K562 (cell line): ENCODE results near the gene SPOCD1. TPM values are rescaled to one million over a fixed set of nuclear protein-coding genes. Genes with fewer than 3 reads are reported as not detected.

Source experiments
- ATAC-seq: fragments of 200-7000 bp; cut with Tn5 transposase; 3 replicates; pipeline ENCODE4 v1.9.1; 2020; ENCODE audit warnings: moderate library complexity
- BruUV-seq: library from RNA; stranded (reverse); fragments of 400-500 nt; replicated peaks from 2 replicates; lab custom pipeline; 2021; lab: Mats Ljungman, UMichigan
- CTCF ChIA-PET: fragments of 300-600 bp; formaldehyde crosslinking; extraction: SDS; loops from one replicate; lab custom pipeline; 2021; ENCODE audit warnings: low intra/inter-chr PET ratio; lab: Yijun Ruan, JAX
- POLR2A ChIA-PET: fragments of 300-600, 350-650 bp; sonication (Branson Sonifier 250); formaldehyde crosslinking; extraction: SDS; loops from one replicate; lab custom pipeline; 2021; ENCODE audit warnings: antibody characterized with exemption, inconsistent platforms; lab: Yijun Ruan, JAX
- DNase-seq, 4 experiments: peaks; one replicate each; pipeline versions ENCODE4 v3.0.0 to v3.0.0-alpha.2; 2011 to 2018; ENCODE audit warnings: low spot score in 3 of 4, mixed read lengths in 3 of 4; ENCODE audit errors: extremely low read depth in 1 of 4
- FAIRE-seq: peaks from 2 replicates; lab custom pipeline; 2011; peaks lifted over from hg19 to GRCh38; lab: Jason Lieb, UNC
- H2AFZ ChIP-seq: 2 replicates; pipeline ENCODE4 v1.6.0; 2011; ENCODE audit warnings: low read depth, low read length, control low read depth, inconsistent platforms
- H3K27ac ChIP-seq: fragments of 200-600 bp; 3 replicates; pipeline ENCODE4 v1.8.0; 2011; ENCODE audit warnings: low read depth, mild to moderate bottlenecking, control low read depth, inconsistent platforms, low read length, moderate library complexity, mixed read lengths; ENCODE audit errors: extremely low read depth
- H3K27me3 ChIP-seq, 2 experiments: fragments of 300-600 bp in 1 of 2; 2 replicates in 1 of 2; 3 replicates in 1 of 2; pipeline versions ENCODE4 v1.6.0 to v1.8.0; 2011; ENCODE audit warnings: inconsistent platforms in 2 of 2, low read length in 2 of 2, mild to moderate bottlenecking in 1 of 2, mixed read lengths in 1 of 2, moderate library complexity in 1 of 2; ENCODE audit not compliant: control insufficient read depth in 2 of 2, insufficient read depth in 2 of 2
- H3K36me3 ChIP-seq: fragments of 300-600 bp; 3 replicates; pipeline ENCODE4 v1.8.0; 2011; ENCODE audit warnings: mild to moderate bottlenecking, low read length, inconsistent platforms; ENCODE audit not compliant: control insufficient read depth, insufficient read depth
- H3K4me1 ChIP-seq, 2 experiments: fragments of 200-600 bp in 1 of 2; replicated peaks in 1 of 2; 2 replicates in 1 of 2; 3 replicates in 1 of 2; pipeline versions ENCODE4 v1.5.1 to v1.8.0; 2011; ENCODE audit warnings: inconsistent platforms in 2 of 2, low read length in 2 of 2, mild to moderate bottlenecking in 1 of 2, mixed read lengths in 1 of 2, moderate library complexity in 1 of 2; ENCODE audit not compliant: control insufficient read depth in 2 of 2, insufficient read depth in 2 of 2
- H3K4me2 ChIP-seq: 2 replicates; pipeline ENCODE4 v1.6.1; 2011; ENCODE audit warnings: low read length, control low read depth, inconsistent platforms, mixed read lengths; ENCODE audit not compliant: insufficient read depth
- H3K4me3 ChIP-seq: fragments of 200-600 bp; sonication (generic), shearing (Covaris generic); 2 replicates; pipeline ENCODE4 v1.5.1; 2016; ENCODE audit warnings: control low read depth, inconsistent platforms
- H3K79me2 ChIP-seq: fragments of 200-600 bp; 3 replicates; pipeline ENCODE4 v1.8.0; 2011; ENCODE audit warnings: low read length, inconsistent platforms; ENCODE audit not compliant: control insufficient read depth, insufficient read depth
- H3K9ac ChIP-seq, 2 experiments: 2 replicates each; pipeline versions ENCODE4 v1.6.0 to v1.6.1; 2011; ENCODE audit warnings: low read depth in 2 of 2, low read length in 2 of 2, control low read depth in 1 of 2, inconsistent platforms in 1 of 2, mild to moderate bottlenecking in 1 of 2, mixed read lengths in 1 of 2; ENCODE audit not compliant: insufficient read depth in 1 of 2
- H3K9me1 ChIP-seq: one replicate; pipeline ENCODE4 v1.6.0; 2011; ENCODE audit warnings: inconsistent platforms, mild to moderate bottlenecking, low read length, moderate library complexity; ENCODE audit not compliant: control insufficient read depth, insufficient read depth
- H3K9me3 ChIP-seq: replicated peaks from 2 replicates; pipeline ENCODE4 v1.5.1; 2011; ENCODE audit warnings: low read depth, low read length, inconsistent platforms; ENCODE audit not compliant: control insufficient read depth, insufficient read depth
- H4K20me1 ChIP-seq: replicated peaks from 2 replicates; pipeline ENCODE4 v1.6.1; 2011; ENCODE audit warnings: low read length, inconsistent platforms, mixed read lengths; ENCODE audit not compliant: control insufficient read depth, insufficient read depth
- BRD9 ChIP-seq: fragments of 450-650 bp; IDR thresholded peaks from 2 replicates; pipeline ENCODE4 v1.6.1; 2018; ENCODE audit warnings: low read depth; ENCODE audit not compliant: partially characterized antibody
- C11orf30 ChIP-seq: fragments of 450-650 bp; IDR thresholded peaks from 2 replicates; pipeline ENCODE4 v1.6.1; 2016; ENCODE audit warnings: low read depth, mild to moderate bottlenecking
- CREM ChIP-seq: IDR thresholded peaks from 2 replicates; pipeline ENCODE4 v1.6.1; 2014; ENCODE audit warnings: antibody characterized with exemption, low read depth
- ETV1 ChIP-seq: fragments of 450-650 bp; conservative IDR thresholded peaks from 2 replicates; pipeline ENCODE4 v1.6.1; 2016; ENCODE audit warnings: missing genetic modification characterization, control low read depth, low read depth, missing compliant biosample characterization
- GMEB1 ChIP-seq: fragments of 250-450 bp; sonication (Bioruptor Pico); IDR thresholded peaks from 2 replicates; pipeline ENCODE4 v1.4.0; 2020; ENCODE audit warnings: mild to moderate bottlenecking
- KLF16 ChIP-seq: IDR thresholded peaks from 2 replicates; pipeline ENCODE4 v1.6.1; 2016; ENCODE audit warnings: antibody characterized with exemption
- NCOA1 ChIP-seq: fragments of 450-650 bp; IDR thresholded peaks from 2 replicates; pipeline ENCODE4 v1.6.1; 2016; ENCODE audit warnings: low read depth
- NFIC ChIP-seq: fragments of 450-650 bp; IDR thresholded peaks from 2 replicates; pipeline ENCODE4 v1.6.1; 2017; ENCODE audit warnings: mild to moderate bottlenecking, inconsistent platforms
- NR1H2 ChIP-seq: sonication (generic); formaldehyde crosslinking; IDR thresholded peaks from 2 replicates; pipeline ENCODE4 v1.4.0; 2020; ENCODE audit warnings: mild to moderate bottlenecking, missing genetic modification reagents
- POLR3G ChIP-seq: IDR thresholded peaks from 2 replicates; pipeline ENCODE4 v1.6.1; 2011; ENCODE audit not compliant: insufficient read length, insufficient replicate concordance; ENCODE audit errors: extremely low read depth
- ZBTB7A ChIP-seq: IDR thresholded peaks from 2 replicates; pipeline ENCODE4 v1.6.1; 2011; ENCODE audit warnings: low read depth, mild to moderate bottlenecking, low read length, moderate library complexity, borderline replicate concordance; ENCODE audit not compliant: control insufficient read depth
- ZFX ChIP-seq: sonication (generic); formaldehyde crosslinking; IDR thresholded peaks from 2 replicates; pipeline ENCODE4 v1.8.0; 2022; ENCODE audit warnings: mild to moderate bottlenecking, missing genetic modification reagents, moderate library complexity
- ZNF316 ChIP-seq: fragments of 450-650 bp; IDR thresholded peaks from 2 replicates; pipeline ENCODE4 v1.6.1; 2016
- ZNF407 ChIP-seq: fragments of 450-650 bp; IDR thresholded peaks from 2 replicates; pipeline ENCODE4 v1.6.1; 2016; ENCODE audit warnings: low read depth
- WGBS: fragments of 100-300 bp; shearing (Covaris generic); methylation state at CpG from one replicate; pipeline ENCODE4 v1.1.6; 2016; ENCODE audit warnings: low coverage, mixed read lengths; ENCODE audit not compliant: insufficient coverage; ENCODE audit errors: missing lambda C conversion rate; 5-methylcytosine and 5-hydroxymethylcytosine counted together
- in situ Hi-C: fragments of 300-500 bp; cut with MboI; formaldehyde crosslinking; loops from 4 replicates; pipeline ENCODE4 v1.15.0; 2018; ENCODE audit warnings: inconsistent platforms, mixed read lengths
- intact Hi-C: fragments of 100-400 bp; cut with micrococcal nuclease; formaldehyde crosslinking; loops from 2 replicates; pipeline ENCODE4 v1.14.2; 2022
- polyA plus RNA-seq, 8 experiments: library from polyadenylated mRNA; depleted of rRNA in 4 of 8; stranded (reverse) in 5 of 8; unstranded in 3 of 8; fragments of >200 nt; fragmentation: Nextera tagmentation in 2 of 8; fragmentation: Illumina TruSeq in 1 of 8; extraction: Ambion mirVana in 2 of 8; extraction: Trizol in 1 of 8; gene quantifications; 2 replicates each; pipeline versions ENCODE4 v1.2.1 to v1.2.3, GENCODE V29; 2011 to 2014; ENCODE audit warnings: inconsistent platforms in 1 of 8, missing spikeins in 1 of 8
- total RNA-seq, 7 experiments: library from RNA; depleted of rRNA in 6 of 7; stranded (reverse); fragments of >200 nt in 6 of 7; fragmentation: Illumina TruSeq in 2 of 7; extraction: Trizol in 2 of 7; gene quantifications; 2 replicates each; pipeline versions ENCODE4 v1.2.1 to v1.2.3, GENCODE V29; 2011 to 2021; ENCODE audit warnings: low replicate concordance in 1 of 7

SPOCD1 gene
- total and polyA plus RNA-seq, 9 of the 15 experiments (the other 6 are each of a cell fraction or from before 2014, with no cell fraction given), result 0.03 to 0.71 (median 0.26) TPM; not detected in 1

GRCh38 chr1:31780632-31781031 lies 35.2 kb downstream of the SPOCD1 start:
- peak overlapping the region; percentile 25; the same call in 1 of the 2 replicates for H3K4me2 ChIP-seq
- WGBS, result 6% methylated on average over 2 of the region's 2 CpGs
- H3K9me3 ChIP-seq, result no peaks in the 10 kb centered on the region
- ChIA-PET CTCF (interaction anchor here (0.7 kb wide), 1 partner anchor 18 kb away, joined by 4 read pairs; no protein-coding TSS in a partner anchor), POLR2A (interaction anchor here (0.6 to 1.0 kb wide), 2 partner anchors 8 to 57 kb away, joined by 3 to 7 read pairs; no protein-coding TSS in a partner anchor)
- peak overlapping the region in 1 of 2 experiments; percentile 1; a peak in 1 of 4 replicates for H3K9ac ChIP-seq
- no peak overlapping the region for H3K4me3 ChIP-seq
- no peaks in the 10 kb centered on the region for H3K36me3 ChIP-seq
- no TSS peak for BruUV-seq
- peak; percentile 6; the same call in 2 of the 3 replicates for ATAC-seq
- in situ Hi-C loops, result no loop called here
- H3K9me1 ChIP-seq, result no peaks in the 10 kb centered on the region
- peaks cover 0 to 10% of the 10 kb centered on the region in 2 experiments; a peak in 2 of 5 replicates for H3K27me3 ChIP-seq
- H2AFZ ChIP-seq, result peak overlapping the region; percentile 34; the same call in 1 of the 2 replicates
- peak; percentile 46 to 60 (median 56) for DNase-seq
- peaks cover 18 to 29% of the 10 kb centered on the region in 2 experiments for H3K4me1 ChIP-seq
- intact Hi-C loops, result loop anchor here (10.0 kb wide), 2 partner anchors 216 to 284 kb away; no protein-coding TSS in a partner anchor
- peak; percentile 44 for FAIRE-seq
- peak overlapping the region; percentile 19; the same call in 1 of the 3 replicates for H3K27ac ChIP-seq
- H3K79me2 ChIP-seq, result no peaks in the 10 kb centered on the region
- no peaks in the 10 kb centered on the region; the same call in 1 of the 2 replicates for H4K20me1 ChIP-seq
- TF ChIP-seq KLF16, result no peak
- TF ChIP-seq ZNF316, result peak; percentile 70
- TF ChIP-seq ZNF407, result 0 out of 2 replicates have a peak, but pooled peaks have one; percentile 25
- TF ChIP-seq NCOA1, result peak; percentile 12; the same call in 1 of the 2 replicates
- TF ChIP-seq NFIC, result 0 out of 2 replicates have a peak, but pooled peaks have one; percentile 14
- no peak for TF ChIP-seq ZFX (CRISPR knock-in tag)
- TF ChIP-seq ZBTB7A, result no peak
- 0 out of 2 replicates have a peak, but pooled peaks have one; percentile 29 for TF ChIP-seq CREM
- TF ChIP-seq GMEB1, result no peak
- TF ChIP-seq POLR3G, result no peak
- peak; percentile 27; the same call in 1 of the 2 replicates for TF ChIP-seq ETV1 (tag)
- TF ChIP-seq BRD9, result peak; percentile 31
- TF ChIP-seq C11orf30, result peak; percentile 87
- no peak for TF ChIP-seq NR1H2 (CRISPR knock-in tag)
